Right renal cortex interstitium (tissue), 3 donors: ENCODE results near the gene PROM1. TPM values are rescaled to one million over a fixed set of nuclear protein-coding genes. Genes with fewer than 3 reads are reported as not detected.

Source experiments
- DNase-seq, 3 donors: peaks; one replicate each; pipeline ENCODE4 v3.0.0-alpha.2; 2013; ENCODE audit warnings: low read depth in 3 of 3, low spot score in 2 of 3
- polyA plus RNA-seq, 3 donors: library from polyadenylated mRNA; unstranded; fragments of 120-200 nt; gene quantifications; one replicate each; pipeline ENCODE4 v1.2.1, GENCODE V29; 2013; ENCODE audit not compliant: insufficient read length in 3 of 3

PROM1 gene
- polyA plus RNA-seq, 3 donors: 36.5 to 39.6 (median 38.1) TPM

DNA sequence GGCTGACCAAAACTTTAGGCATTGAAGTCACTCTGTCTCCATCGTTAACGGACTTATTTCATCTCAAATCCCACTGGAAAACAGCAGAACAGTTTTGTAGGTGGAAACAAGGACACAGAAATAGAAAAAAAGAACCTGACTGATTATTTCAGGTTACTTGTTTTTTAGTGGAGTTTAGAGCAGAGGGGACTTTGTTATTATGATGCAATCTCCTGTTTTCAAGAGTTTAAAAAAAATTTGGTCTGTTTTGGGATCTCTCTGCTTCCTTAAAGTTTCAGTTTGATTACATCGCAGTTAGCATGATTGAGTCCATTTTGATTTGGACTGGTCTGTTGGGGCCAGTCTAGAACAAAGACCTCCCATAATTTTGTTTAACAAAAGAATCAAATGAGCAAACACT, 13.6 kb downstream of the PROM1 start:
- DNase-seq: no peak

GRCh38 chr4:16067515-16067914, 16.3 kb downstream of the PROM1 start:
- no peak for DNase-seq

DNA sequence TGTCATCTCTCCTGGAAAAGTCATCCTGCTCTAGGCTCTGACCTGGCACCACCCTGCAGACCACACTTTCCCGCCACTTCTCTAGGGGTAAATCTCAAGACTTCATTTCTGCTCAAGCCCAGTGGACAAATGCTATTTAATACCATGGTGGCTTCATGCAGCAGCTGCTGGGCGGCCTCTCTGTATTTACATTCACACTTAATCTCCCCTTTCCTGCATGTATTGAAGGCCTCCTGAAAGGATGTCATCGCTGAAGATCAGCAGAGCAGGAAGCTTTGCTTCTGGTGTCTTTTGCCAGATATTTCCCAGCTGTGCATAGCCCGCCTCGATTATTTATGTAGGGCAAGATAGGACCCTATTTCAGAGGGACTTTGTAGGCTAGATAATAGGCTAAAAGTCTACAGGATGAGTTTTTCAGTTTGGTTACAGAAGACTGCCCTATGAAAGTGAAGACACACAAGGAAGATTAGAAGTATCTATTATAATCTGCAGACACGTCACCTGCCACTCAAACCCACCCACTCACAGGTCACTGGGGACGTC, 17.2 kb downstream of the PROM1 start:
- no peak for DNase-seq

DNA sequence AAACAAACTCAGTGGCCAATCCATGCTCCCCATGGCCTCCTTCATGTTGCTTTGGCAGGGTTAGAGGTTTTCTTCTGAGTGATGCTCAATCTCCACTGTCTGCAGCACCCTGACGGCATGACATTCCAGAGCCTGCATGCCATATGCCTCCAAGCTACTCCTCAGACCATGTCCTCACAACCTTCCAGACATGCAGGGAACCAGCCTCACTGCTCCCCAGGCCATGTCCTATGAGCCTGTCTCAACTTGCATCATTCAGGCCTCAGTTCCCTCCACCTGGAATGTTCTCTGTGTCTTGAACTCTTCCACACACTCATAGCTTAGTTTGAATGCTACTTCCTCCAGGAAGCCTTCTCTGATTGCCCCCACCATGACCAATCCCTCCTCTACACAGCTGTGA, 18.8 kb downstream of the PROM1 start:
- no peak for DNase-seq

DNA sequence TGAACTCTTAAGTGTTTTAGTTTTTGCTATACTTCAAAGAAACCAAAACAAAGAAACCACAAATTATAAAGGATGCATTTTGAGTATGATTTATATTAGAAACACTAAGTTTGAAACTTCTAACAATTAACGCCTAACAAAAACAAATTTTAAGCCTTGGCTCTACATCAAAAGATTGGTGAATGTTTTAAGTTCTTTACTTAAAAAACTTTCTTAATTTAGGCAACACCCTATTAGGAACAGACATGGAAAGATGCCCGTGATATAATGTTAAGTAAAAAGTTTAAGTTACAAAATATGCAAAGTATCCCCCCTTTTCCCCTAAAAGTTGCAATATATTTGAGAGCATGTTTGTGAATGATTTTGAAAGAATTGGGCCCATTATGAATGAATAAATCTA, 21.2 kb downstream of the PROM1 start:
- DNase-seq: no peak

- DNase-seq: no peak
These were observed 27.0 kb downstream of the PROM1 start for GRCh38 chr4:16056681-16057385.

- no peak for DNase-seq
These were observed 27.9 kb downstream of the PROM1 start for GRCh38 chr4:16055873-16056272.

- no peak for DNase-seq
These were observed 28.4 kb downstream of the PROM1 start for GRCh38 chr4:16055471-16055870.

DNA sequence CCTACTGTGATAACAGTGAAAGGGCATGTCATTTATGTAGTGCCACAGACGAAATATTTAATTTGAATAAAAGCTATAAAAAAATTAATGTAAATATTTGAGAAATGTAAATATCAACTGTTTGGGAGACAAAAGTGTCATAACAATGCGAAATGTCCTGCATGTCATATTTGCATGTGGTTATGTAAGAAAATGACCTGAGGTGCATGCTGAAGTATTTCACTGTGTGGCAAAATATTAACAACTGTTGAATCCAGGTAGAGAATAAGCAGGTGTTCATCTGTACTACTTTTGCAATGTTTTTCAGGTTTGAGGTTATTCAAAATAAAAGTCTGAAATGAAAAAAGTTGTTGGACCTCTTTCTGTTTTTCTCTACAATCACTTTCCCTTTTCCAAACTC, 30.9 kb downstream of the PROM1 start:
- DNase-seq: no peak

DNA sequence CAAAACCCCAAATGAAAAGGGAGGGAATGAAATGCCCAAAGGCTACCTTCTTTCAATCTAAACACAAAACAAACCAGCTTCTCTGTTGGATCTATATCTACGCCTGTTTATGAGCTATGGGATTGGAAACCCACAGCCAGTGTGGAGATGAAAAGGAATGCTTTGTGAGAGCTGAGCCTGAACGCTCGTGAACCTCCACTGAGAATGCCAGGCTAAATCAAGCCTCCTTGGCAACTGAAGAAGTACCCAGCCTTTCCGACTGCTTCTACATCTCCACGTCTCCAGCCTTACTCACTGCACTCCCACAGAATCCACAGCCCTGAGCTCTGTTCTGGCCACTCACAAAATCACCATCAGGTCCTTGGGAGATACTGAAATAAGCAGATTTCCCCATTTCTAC, 31.8 kb downstream of the PROM1 start:
- DNase-seq: no peak

DNA sequence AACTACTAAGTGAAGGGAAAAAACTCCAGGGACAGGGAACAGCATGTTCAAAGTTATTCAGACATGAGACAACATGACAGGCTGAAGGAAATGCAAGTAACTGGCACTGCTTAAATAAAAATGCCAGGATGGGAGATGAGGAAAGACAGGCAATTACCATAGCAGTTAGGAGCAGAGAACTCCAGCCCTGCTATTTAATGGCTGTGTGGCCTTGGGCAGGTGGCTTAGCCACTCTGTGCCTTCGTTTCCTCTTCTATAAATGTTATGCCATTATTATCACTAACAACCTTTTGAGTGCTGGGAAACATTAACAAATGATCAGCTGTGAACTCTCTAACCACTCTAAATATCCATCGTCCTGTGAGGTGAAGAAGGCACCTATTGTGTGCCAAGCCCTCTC, 32.7 kb downstream of the PROM1 start:
- no peak for DNase-seq

DNA sequence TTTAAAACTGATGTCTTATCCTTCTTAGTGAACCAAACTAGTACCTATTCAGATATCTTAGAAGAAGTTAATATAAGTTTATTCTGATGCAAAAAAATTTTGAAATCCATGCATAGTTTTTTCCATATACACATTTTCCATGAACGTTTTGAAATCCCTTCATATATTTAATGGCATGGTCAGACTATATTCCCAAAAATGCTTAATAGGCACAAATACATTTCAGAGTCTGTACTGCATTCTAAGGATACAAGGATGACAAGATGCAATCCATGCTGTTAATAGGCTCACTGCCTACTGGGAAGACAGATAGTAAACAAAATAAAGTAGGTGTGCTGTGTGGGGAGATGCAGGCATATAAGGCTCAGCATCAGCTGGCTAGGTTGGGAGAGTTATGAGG, 33.2 kb downstream of the PROM1 start:
- no peak for DNase-seq

DNA sequence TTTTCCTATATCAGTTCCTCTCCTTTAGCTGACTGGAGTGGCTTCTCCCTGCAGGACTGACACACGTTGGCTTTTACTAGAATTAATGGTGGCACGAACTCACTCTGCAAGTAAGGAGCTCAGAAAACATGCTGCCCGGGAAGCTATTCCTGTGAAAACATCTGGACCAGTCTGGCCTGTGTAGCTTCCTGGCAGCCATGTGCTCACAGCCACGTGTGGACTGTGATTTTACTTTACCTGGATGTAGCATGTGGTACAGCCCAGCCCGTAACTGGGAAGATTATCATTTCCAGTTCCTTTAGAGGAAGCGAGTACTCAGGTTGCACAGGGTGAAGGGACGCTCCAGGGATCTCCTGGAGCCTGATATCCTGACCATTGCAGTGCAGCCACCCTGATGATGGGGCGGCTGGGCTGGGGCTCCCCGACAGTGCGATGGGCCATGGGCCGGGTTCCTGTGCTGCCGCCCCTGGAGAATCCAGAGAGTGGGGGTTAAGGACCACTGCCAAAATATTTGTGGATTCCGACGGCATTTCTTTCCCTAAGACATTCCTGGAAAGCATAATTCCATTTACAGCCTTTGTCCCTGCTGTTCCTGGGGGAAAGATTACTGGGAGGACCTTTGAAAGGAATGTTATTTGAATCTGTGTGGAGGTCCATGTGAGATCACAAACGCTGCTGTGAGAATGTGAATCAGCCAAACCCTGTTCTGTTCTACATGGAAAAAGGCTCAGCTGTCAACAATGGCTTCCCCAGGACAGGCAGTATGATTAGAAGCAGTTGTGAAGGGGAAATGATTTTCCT, 35.0 kb downstream of the PROM1 start:
- no peak for DNase-seq

DNA sequence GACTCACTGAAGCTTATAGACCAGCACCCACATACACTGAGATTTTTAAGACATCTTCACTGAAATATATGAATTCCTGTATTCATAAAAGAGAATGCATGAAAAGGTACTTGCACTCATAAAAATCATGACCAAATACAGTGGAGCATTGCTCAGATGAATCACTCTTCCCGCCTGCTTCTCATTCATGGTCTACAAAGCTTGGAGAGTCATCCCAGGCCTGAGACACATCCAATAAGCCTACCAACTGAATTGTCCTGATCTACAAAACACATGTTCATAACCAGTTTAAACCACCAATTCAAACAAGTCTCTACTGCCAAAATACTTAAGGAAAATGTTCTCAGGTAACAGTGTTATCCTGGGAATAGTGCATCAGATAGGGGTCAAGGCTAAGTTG, 38.1 kb downstream of the PROM1 start:
- DNase-seq: no peak

DNA sequence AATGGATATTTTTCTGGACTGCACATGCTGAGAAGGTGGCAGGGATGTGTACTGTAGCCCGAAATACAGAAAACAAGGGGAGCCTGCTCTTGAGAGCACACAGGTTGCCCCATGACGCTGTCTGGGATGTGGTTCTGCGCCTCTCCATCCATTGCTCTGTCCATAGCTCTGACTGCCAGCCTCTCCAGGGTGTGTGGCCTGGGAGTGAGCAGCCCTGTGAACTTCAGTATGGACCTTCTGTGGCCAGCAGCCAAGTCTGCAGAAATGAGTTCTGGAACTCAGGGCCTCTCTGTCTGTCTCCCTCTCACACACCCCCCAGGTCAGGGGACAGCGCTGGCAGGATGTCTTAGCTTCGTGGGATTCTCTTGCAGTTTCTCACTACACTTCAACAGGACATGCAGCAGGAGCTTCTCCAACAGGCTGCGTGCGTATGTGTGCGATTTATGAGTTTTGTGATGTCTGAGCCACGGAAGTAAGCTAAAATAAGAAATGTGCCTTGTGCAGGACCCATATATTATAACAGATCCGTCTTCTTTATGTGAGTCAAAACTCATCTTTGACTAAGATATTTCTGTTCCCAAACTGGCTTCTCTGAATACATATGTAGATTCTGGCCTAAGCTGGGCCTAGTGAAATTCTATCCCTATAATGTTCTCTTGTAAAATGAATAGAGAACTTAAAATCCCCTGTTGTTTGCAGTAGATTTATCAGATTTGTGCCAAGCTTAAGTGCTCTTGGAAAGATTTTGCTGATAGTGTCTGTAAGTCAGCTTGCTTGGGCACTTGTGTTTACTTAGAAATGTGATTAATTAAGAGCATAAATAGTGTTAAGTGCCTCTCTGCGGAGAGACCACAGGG, 40.0 kb downstream of the PROM1 start:
- DNase-seq: no peak

DNA sequence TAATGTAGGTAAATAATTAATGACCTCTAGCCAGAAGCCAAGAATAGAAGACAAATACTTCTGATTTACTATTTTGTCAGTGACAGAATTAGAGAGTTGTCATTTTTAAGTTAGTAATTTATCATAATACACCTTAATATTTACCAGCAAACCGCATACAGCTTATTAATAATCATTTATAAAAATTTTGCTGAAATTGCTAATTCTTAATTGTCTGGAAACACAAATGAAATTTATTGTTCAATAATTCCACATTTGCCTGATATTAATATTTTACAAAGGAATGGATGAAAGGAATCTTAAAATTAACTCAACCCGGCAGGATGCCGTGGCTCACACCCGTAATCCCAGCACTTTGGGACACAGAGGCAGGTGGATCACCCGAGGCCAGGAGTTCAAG, 44.7 kb downstream of the PROM1 start:
- no peak for DNase-seq

DNA sequence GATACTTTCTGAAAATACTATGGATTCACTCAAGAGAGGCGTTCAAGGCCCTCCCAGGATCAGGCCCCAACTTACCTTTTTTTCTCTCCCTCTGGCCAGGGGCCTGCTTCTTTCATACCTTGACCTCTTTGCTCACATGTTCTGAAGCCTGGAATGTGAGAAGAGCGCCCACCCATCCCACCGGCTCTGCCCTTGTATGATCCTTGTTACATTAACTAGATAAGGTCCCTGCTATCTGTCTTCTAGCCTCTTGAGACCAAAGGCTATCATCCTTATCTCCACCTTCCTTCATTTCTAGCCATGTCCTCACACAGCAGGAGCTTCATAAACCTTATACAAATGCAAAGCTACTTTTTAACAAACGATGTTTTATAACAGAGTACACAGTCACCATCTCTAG, 45.9 kb downstream of the PROM1 start:
- no peak for DNase-seq

DNA sequence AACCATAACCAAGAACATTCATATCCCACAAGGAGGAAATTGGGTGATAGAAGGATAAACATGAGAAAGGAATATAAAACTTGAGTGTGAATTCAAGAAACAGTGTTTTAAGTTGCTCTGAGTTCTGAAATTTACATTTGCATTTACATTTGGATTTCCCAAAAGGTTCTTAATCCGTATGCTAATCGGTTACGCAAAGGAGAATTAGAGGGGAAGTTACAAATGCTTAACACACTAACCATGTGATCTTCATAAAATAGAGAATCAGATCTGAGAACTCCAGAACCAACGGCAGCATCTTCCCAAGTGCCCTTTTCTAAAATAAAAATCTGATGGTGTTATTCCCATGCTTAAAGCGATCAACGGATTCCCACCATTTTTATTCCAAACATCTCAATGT, 48.0 kb downstream of the PROM1 start:
- no peak for DNase-seq

DNA sequence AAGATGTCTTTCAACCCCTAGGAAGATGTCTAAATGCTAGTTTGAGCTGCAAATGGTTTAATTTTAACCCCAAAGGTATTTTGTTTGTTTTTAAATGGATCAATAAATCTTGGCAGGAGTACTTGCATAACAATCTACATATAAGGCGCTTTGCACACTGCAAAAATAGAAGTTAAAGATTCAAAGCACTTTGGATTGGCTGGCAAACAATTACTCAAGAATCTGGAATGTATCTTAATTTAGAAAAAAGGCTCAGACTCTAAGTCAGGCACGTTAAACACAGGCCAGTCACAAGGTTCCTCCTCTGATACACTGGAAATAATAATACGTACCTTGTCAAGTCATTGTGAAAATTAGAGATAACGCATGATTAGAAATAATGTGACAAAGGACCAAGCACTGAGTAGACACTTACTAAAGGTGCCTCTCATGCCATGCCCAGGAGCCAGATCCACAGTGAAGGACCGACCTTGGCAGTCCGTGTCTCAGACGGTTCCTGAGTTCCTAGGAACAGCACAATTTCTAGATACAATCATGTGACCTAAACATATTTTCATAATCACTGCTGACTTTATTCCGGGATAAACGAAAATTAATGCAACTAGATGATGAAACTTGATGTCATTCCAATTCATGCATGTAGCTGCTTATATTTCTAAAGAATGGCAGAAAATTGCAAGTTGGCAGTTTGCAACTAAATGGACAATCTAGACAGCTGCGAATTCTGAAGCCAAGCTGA, 49.6 kb downstream of the PROM1 start:
- DNase-seq: no peak

DNA sequence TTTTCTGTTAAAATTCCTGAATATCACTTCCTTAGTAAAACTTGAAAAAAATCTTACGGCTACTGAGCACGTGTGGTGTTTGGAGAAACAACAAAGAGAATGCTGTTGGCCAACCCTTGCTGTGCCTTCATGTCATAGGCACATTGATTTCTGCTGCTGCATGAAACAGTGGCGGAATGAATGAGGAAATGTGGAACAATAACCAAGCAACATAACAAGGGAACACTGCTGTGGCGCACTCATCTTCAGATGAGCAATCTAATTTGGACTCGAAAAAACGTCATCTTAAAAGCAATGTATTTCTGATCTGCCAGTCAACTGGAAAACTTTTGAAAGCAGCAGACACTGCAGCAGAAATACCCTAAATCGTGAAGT, 51.4 kb downstream of the PROM1 start:
- DNase-seq: no peak
